Activated naive CD8-positive, alpha-beta T cell treated with anti-CD3 and anti-CD28 coated beads, Interleukin-2, amount 50 U/mL, for 16 hours (primary cell): ENCODE results near the gene TVP23A.
"Not testable (repeated sequence)": the region's sequence is repeated elsewhere in the genome, so short reads cannot be mapped to it uniquely, and the experiment has no call there.

Source experiments
- DNase-seq: peaks from one replicate; pipeline ENCODE4 v3.0.0-alpha.2; 2020; ENCODE audit warnings: low read depth, low spot score

The TVP23A gene

GRCh38 chr16:10751291-10751697, 67.3 kb downstream of the TVP23A start:
- no peak for DNase-seq

GRCh38 chr16:10750793-10751192, 67.8 kb downstream of the TVP23A start:
- no peak for DNase-seq

GRCh38 chr16:10745841-10746240, 72.8 kb downstream of the TVP23A start:
- no peak for DNase-seq

GRCh38 chr16:10744370-10745030, 74.1 kb downstream of the TVP23A start:
- no peak for DNase-seq

- peak; percentile 100 for DNase-seq
These were observed 74.8 kb downstream of the TVP23A start, which contains the start of gene NUBP1 for GRCh38 chr16:10743610-10744369. Gene NUBP1 (plus strand): TSS chr16:10743842. CDS start chr16:10743864, 22 bp downstream.

- no peak for DNase-seq
These were observed 75.4 kb downstream of the TVP23A start for GRCh38 chr16:10743227-10743609.

- DNase-seq: no peak
These were observed 76.8 kb downstream of the TVP23A start for GRCh38 chr16:10741844-10742243.

GRCh38 chr16:10741249-10741648, 77.3 kb downstream of the TVP23A start:
- DNase-seq: not testable (repeated sequence)

- DNase-seq: no peak
These were observed 77.8 kb downstream of the TVP23A start for GRCh38 chr16:10740845-10741208.

GRCh38 chr16:10740000-10740844, 78.4 kb downstream of the TVP23A start:
- no peak for DNase-seq

GRCh38 chr16:10738231-10739077, 80.1 kb downstream of the TVP23A start:
- DNase-seq: no peak

- DNase-seq: peak; percentile 33
These were observed 81.4 kb downstream of the TVP23A start for GRCh38 chr16:10737068-10737625.

- no peak for DNase-seq
These were observed 86.8 kb downstream of the TVP23A start for GRCh38 chr16:10731790-10732189.

- no peak for DNase-seq
These were observed 89.2 kb downstream of the TVP23A start for GRCh38 chr16:10729104-10730048.

GRCh38 chr16:10728003-10728887, 90.3 kb downstream of the TVP23A start:
- DNase-seq: no peak
